IMR-90 (cell line): ENCODE results near the gene ROBO1.

Experiments
- CEBPB ChIP-seq: IDR thresholded peaks from 2 replicates; pipeline ENCODE4 v1.6.1; 2012; ENCODE audit warnings: low read depth, low read length, improper control_type of control experiment
- CTCF ChIP-seq: conservative IDR thresholded peaks from 2 replicates; pipeline ENCODE4 v1.5.1; 2012; ENCODE audit warnings: mild to moderate bottlenecking, low read depth, low read length, improper control_type of control experiment
- NFE2L2 ChIP-seq: fragments of 150-350 bp; IDR thresholded peaks from 2 replicates; pipeline ENCODE4 v1.6.1; 2016; ENCODE audit warnings: low read depth, mild to moderate bottlenecking, low read length
- POLR2A ChIP-seq: IDR thresholded peaks from 2 replicates; pipeline ENCODE4 v1.6.1; 2012; ENCODE audit warnings: mild to moderate bottlenecking, low read depth, low read length

GRCh38 chr3:78729946-78730345, 1037.9 kb downstream of the ROBO1 start:
- TF ChIP-seq CTCF = no peak
- no peak for TF ChIP-seq CEBPB
- TF ChIP-seq POLR2A = no peak
- TF ChIP-seq NFE2L2 = no peak
